HG02840 (cell line): Measurements from ENCODE around the gene WRNIP1.

Source experiments
- ATAC-seq: cut with Tn5 transposase; IDR thresholded peaks from one replicate; pipeline ENCODE4 v1.9.1; 2021; ENCODE audit warnings: mild to moderate bottlenecking, moderate library complexity, moderate number of reproducible peaks; ENCODE audit not compliant: unreplicated experiment, low FRiP score

Gene WRNIP1

DNA sequence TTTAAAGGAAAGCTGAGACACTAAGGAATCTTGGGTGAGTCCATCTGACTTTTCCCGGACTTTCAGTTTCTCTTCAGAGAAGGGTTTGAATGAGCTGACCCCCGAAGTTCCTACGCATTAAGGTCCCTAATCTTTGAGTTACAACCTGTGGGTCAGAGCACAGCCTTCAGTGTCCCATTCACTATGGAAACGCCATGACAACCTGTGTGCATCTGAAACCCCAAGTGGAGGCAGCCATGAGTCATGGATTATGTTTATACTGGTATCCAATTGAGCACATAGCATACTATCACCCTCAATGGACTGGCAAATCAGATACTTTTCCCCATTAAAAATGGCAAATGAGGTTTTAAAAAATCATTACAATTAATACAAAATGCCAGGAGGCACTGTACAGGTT lies 25.9 kb upstream of the WRNIP1 start:
- no peak for ATAC-seq

DNA sequence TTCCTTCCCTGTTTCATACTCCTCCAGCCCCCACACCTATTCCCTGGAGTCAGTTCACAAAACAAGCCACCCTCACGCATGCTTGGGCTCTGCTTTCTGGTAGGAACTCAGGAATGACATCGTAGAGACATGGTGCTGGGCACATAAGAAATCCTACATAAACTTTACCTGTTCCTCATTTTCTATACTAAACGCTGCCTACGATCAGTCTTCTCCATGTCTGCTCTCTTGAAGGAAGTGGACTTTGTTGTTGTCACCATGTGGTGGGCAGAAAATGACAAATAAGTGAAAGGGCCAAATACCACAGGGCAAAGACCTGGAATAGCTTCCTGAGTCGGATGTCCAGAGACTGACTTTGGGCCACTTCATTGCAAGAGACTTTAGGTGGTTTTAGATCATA lies 24.6 kb upstream of the WRNIP1 start:
- ATAC-seq, result no peak

DNA sequence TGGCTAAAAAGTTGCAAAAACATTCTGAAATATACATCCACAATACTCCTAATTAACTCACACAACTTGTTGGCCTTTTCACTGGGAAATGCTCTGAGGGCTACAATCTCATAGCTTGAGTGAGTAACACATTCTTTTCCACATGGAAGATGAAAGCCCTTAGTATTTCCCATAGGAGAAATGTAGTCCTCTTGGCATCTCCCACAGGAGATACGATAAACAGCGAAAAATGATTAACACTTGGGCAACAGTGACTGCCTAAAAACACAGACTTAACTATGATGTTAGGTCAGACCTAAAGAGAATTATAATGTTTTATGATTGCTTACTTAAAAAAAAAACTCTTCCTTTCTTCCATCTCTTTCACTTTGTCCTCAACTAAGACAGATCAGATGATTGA lies 23.4 kb upstream of the WRNIP1 start:
- ATAC-seq, result no peak

DNA sequence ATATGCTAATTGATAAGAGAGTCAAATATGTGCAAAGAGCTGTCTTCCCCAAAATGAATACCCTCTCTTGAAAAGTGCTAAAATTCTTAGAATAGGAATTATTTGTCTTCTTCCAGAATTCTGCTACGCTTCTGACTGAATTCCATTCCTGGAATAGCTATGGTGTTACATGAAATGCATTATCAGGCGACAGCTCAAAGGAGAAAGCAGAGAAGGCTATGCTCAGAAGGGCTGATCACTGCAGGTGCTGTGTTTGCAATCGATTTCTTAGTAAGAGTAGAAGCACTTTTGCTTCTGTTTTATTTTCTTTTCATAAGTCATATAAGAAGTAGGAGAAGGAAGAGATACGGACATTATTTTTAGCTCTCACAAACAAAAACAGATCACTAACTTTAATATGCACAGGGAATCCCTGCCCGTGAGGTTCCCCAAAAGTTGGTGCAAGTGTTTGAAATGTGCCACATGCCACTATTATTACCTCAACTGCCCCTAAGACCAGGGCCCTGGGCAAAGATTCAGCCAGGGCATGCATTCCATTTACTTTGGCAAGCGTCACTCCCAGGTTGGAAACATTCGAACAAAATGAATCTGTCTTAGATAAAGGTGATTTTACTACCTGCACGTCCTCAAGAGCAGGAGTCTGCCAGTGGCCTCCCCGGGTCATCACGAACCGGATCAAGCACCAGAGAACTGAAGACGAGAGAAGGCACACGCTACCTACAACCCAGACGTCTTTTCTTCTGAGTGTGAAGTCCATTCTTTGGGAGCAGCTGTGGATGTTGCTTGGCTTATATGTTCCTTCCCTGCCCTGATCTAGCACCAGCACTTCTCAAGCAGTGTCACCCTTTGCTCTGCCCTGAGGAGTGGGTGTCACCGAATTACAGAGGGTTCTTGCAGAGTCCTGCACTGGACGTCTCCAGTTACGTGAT lies 21.6 kb upstream of the WRNIP1 start:
- no peak for ATAC-seq

DNA sequence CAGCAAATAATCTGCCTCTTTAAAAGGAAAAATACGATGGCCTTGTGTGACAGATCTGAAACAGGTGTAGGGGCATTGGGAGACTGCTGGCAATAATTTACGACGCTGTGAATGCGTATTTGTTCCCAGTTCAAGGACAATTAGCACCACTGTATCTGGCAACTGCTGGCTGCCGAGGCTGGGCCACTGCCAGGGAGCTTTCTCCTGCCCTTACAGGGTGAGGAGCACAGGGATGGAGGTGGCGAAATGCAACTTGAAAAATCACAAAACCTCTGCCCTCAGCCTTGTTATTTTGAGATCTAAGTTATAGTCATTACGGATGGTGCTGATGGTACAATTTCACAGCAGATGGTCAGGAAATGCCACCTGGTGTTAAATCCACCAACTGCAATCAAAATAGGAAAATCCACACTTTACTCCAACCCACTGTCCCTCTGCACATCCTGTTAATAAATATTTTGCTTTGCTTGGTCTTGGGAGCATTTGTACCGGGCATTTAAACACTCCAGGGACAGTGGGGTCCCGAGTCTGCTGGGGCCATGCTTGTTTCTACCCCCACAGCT lies 20.9 kb upstream of the WRNIP1 start:
- no peak for ATAC-seq

DNA sequence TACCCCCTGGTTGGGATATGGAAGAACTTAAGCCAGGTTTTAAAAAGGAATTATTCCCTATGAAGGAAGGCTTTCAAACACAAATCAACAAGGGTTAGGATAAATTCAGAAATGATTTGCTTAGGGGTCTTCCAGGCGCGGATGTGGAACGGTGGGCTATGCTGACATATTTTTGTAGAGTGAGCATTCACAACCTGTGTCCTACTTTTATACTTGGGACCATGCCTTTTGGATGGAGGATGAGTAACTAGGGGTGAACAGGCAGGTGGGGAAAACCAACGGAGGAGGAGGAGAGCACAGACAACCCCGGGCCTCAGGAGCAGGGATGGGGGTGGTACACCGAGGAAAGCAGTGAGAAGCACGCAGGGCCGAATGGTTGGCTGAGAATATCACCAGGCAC lies 20.4 kb upstream of the WRNIP1 start:
- no peak for ATAC-seq

DNA sequence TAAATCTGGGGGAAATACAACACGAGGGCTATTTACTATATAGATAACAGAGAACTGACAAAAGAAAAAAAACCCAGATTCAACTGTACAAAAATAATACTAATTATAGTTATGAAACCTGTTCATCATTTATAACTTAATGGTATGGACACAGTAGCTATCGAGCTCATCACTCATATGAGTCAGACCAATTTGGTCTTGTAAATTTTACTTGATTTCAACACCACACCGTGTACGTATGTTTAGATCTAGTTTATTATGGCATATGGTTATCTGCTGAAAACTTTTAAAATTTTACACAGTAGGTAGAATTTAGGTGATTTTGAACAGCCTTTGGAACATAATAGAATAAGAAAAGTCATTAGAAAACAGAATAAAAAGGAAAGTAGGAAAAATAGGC lies 19.9 kb upstream of the WRNIP1 start:
- ATAC-seq, result no peak

DNA sequence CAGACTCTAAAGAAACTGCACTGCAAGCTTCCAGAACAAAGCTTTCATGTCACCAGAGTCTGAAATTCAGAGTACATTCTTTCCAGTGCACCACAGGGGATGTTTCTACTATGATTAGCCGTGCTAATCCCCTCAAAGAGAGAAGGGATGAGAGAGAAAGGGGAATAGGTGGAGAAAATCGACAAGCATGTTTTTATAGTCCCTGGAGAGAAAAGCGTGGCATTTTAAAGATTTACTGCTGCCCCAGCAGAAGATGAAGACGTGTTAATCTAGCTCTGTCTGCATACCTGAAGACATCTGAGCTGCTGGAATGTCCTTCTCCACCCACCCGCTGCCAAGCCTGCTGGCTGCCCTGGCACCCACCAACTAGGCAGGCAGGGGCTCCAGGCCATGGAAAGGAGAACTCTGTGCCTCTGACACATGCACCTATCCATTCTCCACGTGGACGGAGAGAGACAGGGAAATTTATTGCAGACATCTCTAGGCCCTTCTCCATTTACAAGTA lies 18.6 kb upstream of the WRNIP1 start:
- no peak for ATAC-seq

DNA sequence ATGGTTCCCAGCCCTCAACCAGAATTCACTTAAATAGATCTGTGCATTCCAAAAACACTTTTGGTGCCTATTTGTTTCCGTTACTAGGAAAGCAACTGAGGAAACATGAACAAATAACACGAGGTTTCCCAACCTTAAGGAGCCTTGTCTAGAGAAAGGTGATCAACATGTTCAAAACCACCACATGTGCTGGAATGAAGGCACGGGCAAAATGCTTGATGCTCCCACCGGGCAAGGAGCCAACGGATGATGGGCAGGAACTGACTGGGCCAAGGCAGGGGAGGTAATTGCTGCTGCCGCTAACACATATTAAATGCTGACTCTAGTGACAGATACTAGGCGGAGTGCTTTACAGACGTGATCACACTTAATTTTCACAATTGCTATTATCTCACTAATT lies 17.0 kb upstream of the WRNIP1 start:
- ATAC-seq, result no peak

DNA sequence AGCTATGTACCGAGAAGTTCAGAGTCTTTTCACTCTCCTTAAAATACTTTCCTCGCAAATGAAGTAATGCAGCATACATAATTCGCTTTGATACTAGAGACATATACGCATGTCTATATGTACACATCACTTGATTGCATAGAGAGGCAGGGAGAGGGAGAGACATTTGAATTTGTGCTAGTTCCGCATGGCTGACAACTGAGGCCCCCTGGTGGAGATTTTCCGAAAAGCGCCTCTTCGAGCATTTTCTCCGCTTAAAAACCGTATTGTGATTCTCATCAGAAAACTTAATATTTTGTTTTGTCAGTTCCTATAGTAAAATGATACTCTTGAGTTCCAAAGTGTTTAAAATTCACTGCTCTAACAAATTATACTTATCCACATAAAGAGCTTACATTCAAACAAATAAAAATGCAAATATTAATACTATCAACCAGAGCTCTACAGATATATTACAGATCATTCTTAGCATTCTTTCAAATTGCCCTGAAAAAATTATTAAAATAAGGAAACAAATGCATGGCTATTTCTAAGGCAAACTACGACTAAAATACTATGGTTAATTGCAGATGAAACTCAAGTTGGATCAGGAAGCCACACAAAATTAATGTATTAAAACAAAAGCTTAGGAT lies 15.1 kb upstream of the WRNIP1 start:
- no peak for ATAC-seq

DNA sequence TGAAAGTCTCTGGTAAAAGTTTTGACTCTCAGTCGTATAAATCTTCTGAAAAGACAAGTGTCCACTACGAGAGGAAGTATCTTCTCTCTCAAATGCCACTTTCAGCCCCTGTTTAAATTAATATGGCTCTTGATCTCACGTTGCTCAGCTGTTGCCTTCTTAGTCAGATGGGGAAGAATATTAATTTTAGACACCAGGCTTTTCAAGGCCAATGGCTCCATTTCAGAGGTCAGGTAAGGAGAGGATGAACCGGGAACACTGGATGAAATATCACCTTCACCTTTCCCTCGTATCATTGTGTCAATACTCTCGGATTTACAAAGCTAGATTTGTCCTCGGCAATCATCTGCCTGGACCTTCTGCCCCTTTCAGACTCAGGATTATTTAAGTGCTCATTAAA lies 14.4 kb upstream of the WRNIP1 start, which contains the start of gene MYLK4:
TSS of gene MYLK4 (minus strand) at position 91 of the 400 bp plus-strand sequence. CDS start 1,628 bp downstream, outside the sequence.
- ATAC-seq, result no peak

DNA sequence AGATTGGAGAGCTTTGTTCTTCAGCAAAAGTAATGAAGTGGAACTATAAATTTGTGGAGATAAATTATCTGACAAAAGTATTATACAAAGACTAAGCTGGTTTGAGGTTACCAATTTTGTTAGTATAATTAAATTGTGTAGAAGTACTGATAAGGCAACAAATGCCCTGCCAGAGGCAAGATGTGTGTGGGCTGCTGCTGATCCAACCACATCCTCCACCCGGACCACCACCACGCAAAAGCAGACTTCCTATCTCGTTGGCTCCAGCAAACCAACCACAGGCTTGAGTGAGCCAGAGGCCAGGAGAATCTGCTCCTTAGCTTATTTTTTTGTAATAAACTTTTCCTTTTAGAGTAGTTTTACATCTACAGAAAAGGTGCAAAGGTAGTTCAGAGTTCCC lies 13.3 kb upstream of the WRNIP1 start:
- no peak for ATAC-seq

DNA sequence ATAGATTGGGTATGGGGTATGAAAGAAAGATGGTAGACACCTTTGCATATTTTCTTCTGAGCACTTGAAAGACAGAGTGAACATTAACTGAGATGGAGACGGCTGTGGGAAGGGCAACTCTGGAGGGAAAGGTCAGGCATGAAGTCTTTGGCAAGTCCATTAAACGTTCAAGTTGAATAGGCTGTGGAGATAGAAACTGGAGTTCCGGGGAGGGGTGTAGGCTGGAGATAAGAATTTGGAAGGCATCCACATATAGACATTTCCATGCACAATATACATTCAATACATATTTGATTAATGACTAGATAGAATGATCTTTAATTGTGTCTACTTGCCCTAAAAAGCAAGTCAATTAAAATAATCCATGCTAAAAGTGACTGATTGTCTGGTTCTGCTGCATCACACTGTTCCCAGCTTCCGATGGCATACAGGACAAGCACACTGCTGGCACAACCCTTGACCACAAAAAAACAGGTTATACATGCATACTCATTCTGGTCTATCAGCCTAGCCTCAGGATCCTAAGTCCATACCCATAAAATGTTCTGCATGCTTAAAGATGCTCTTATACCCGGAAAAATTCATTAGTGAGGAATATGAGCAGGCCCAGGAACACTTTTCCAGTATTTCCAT lies 12.6 kb upstream of the WRNIP1 start:
- ATAC-seq, result no peak

DNA sequence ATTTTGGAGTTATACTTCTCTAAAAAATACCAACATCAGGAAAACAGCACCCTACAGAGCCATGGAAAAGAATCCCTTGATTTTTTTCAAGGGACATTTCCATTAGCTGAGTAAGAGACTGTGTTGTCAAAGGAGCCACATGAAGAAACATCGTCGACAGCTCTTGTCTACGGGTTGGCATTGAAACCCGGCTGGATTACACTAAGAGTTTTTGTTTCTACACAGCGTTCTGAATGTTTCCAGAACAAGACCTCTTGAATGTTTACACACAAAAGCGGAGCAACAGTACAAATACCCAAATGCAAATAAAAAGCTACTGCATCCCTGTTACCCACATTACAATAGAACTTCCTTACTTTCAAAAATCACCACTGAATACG lies 12.1 kb upstream of the WRNIP1 start:
- no peak for ATAC-seq

DNA sequence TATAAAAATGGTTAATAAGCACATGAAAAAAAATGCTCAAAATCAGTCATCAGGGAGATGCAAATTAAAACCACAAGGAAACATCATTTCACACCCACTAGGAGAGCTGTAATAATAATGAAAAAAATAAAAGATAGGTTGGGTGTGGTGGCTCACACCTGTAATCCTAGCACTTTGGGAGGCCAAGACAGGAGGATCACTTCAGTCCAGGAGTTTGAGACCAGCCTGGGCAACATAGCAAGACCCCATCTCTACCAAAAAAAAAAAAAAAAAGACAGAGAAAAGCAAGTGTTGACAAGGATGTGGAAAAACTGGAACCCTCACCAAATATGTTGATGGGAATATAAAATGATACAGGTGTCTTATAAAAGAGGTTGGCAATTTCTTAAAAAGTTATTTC lies 11.4 kb upstream of the WRNIP1 start:
- ATAC-seq, result no peak

DNA sequence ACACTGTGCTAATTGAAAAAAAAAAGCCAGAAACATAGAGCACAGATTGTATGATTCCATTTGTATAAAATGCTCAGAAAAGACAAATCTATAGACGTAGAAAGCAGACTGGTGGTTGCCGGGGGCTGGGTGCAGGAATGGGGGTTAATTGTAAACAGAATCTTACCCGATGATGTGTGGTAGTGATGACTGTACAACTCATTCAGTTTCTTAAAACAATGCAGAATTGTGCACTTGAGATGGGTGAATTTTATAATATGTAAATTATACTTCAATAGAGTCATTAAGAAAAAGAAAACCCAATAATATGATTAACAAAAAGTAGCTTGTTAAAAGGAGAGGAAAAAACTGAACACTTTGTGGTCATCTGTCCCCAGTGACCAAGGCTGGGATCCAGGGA lies 10.8 kb upstream of the WRNIP1 start:
- ATAC-seq, result no peak

DNA sequence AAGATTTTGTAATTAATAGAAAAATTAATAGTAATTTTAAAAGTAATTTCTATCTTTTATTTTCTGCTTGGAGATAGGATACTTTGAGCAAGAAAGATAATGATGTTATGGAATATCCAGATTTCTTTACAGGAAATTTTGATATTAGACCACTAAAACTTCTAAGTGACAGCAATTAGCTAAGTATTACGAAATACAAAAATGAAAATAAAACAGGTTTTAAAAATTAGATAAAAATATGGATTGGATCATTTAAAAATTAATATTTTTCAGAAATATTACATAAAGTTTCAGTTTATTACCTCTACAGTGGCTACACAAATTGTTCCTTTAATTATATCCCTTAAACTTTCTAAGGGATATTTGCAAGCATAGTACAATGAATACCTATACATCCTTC lies 10.3 kb upstream of the WRNIP1 start:
- ATAC-seq, result no peak

DNA sequence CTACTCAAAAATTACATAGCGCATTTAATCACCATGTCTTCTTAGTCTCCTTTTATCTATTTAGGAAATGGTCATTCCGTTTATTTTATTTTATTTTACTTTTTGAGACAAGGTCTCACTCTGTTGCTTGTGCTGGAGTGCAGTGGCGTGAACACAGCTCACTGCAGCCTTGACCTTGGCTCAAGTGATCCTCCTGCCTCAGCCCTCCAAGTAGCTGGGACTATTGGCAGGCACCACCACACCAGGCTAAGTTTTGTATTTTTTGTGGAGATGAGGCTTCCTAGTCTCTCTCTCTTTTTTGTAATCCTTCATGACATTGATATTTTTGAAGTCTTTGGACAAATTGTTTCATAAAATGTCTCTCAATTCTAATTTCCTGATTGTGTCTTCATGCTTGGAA lies 9.7 kb upstream of the WRNIP1 start:
- ATAC-seq, result no peak

DNA sequence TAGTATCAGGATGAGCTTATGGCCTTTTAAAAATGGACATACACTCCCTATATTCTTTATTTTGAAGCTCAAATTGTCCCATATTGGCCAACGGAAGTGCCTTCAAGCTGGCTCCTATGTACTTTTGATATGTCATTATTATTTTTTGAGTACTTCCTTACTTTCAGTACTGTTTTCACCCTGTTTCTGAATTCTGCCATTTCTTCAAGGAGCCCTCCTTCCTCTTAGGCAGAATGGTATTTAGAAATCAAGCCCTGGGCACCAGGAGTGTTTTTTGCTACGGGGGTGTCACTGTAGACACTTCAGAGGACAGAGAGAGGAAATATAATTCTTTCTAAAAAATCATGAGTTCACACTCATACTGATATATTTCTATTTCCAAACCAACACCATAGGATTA lies 9.0 kb upstream of the WRNIP1 start:
- ATAC-seq, result no peak

DNA sequence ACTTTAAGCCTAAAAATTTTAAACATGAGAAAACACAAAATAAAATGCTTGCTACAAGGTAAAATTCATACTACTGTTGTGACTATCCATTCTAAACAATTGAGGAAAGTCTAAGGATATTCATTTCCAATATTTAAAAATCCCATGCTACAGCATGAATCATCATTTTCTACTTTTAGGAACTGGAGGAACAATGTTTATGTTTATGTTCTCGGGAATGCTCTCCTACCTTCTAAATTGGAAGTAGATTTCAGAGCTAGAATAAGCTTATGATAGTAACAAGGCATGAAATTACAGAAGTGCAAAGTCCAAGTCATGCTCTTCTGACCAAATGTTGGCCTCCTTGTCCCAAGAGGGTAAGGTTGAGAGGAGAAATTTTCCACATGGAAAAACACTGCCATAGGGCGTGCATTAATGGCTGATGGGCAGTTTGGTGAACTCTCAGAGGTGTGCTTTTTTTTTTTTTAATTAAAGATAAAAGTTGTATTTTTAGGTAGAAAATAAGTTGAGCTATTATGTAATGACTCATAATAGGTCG lies 8.4 kb upstream of the WRNIP1 start:
- ATAC-seq, result no peak

DNA sequence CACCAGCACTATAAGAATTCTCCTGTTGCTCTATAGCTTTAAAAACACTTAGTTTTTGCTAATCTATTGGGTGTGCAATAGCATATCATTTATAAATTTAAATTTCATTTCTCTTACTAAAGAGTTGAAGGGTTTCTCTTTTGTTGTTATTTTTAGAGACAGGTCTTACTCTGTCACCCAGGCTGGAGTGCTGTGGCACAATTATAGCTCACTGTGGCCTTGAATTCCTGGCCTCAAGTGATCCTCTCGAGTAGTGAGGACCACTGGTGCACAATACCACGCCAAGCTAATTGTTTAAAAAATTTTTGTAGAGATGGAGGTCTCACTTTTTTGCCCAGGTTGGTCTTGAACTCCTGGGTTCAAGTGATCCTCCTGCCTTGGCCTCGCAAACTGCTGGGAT lies 6.2 kb upstream of the WRNIP1 start:
- no peak for ATAC-seq
